Measurements from ENCODE around the gene ADORA1.

- no peak for TF ChIP-seq CTCF (optimal IDR thresholded peaks at IDR 0.05 in 1 of 3, IDR thresholded peaks at IDR 0.05 in 1 of 3, conservative IDR thresholded peaks at IDR 0.05 in 1 of 3; ENCODE audit: extremely low read depth in 1 of 3, insufficient read depth in 2 of 3, low read length in 3 of 3)
- no peak for TF ChIP-seq EZH2 (IDR thresholded peaks at IDR 0.05; ENCODE audit: low read length)
Observed at GRCh38 chr1:203086992-203087763, 40.3 kb upstream of the ADORA1 start.
